Activated T-cell treated with anti-CD3 and anti-CD28 coated beads, Interleukin-2, amount 50 U/mL, for 24 hours (primary cell): Measurements from ENCODE around the gene GALNT9.

Source experiments
- DNase-seq: peaks from one replicate; pipeline ENCODE4 v3.0.0-alpha.2; 2020
- H3K27ac Mint-ChIP-seq: 2 replicates; pipeline ENCODE4 v1.8.0; 2020; ENCODE audit warnings: mild to moderate bottlenecking, mixed read lengths
- H3K27me3 Mint-ChIP-seq: 2 replicates; pipeline ENCODE4 v1.8.0; 2020; ENCODE audit warnings: mixed read lengths
- H3K36me3 Mint-ChIP-seq: 2 replicates; pipeline ENCODE4 v1.8.0; 2020; ENCODE audit warnings: low read depth, mixed read lengths
- H3K4me1 Mint-ChIP-seq: 2 replicates; pipeline ENCODE4 v1.8.0; 2020; ENCODE audit warnings: low read depth, mixed read lengths
- H3K4me3 Mint-ChIP-seq: 2 replicates; pipeline ENCODE4 v1.8.0; 2020; ENCODE audit warnings: mild to moderate bottlenecking, moderate library complexity, mixed read lengths
- H3K9me3 Mint-ChIP-seq: 2 replicates; pipeline ENCODE4 v1.8.0; 2020; ENCODE audit warnings: mixed read lengths

Gene GALNT9

DNA sequence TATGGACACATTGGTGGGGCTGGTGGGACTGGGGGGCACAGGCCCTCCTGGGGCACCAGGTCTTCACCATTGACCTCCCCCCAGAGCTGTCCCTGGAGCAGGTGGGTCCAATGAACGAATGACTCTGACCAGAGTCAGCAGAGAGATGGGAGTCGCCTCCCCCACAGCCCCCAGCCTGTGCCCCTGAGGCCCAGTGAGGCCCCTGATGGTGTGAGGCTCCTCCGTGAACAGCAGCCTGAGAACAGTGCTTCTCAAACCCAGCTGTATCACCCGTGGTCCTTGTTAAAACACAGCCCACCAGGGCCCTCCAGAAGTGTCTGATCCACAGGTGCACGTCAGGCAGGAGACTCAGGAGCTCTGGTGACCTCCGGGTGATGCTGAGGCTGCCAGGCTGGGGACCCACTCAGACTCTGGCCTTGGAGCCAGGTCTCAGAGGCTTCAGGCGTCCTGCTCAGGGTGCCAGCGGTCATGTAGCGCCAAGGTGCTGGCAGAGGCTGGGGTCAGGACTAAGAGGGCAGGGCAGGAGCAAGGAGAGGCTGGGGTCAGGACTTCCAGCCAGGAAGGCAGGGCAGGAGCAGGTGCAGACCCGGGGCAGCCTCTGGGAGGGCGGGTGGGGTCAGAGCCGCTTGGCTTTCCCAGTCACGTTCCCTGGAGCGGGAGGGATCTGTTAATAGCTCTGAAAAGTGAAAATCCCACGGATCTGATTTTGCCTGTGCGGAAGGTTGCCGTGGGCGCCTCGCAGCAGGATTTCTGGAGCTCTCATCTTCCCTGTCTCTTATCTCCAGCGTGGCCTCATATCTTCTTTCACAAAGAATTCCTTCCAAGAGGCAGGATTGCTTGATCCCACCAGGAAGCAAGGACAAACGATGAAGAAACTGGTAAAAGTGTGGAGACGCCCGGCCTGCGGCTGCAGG is 35.0 kb downstream of the GALNT9 start:
- no peak overlapping the region for H3K27ac Mint-ChIP-seq
- no peaks in the 10 kb centered on the region for H3K9me3 Mint-ChIP-seq
- no peaks in the 10 kb centered on the region for H3K36me3 Mint-ChIP-seq
- H3K27me3 Mint-ChIP-seq, result peaks cover 16% of the 10 kb centered on the region
- H3K4me3 Mint-ChIP-seq, result no peak overlapping the region
- no peaks in the 10 kb centered on the region for H3K4me1 Mint-ChIP-seq
- DNase-seq, result no peak

DNA sequence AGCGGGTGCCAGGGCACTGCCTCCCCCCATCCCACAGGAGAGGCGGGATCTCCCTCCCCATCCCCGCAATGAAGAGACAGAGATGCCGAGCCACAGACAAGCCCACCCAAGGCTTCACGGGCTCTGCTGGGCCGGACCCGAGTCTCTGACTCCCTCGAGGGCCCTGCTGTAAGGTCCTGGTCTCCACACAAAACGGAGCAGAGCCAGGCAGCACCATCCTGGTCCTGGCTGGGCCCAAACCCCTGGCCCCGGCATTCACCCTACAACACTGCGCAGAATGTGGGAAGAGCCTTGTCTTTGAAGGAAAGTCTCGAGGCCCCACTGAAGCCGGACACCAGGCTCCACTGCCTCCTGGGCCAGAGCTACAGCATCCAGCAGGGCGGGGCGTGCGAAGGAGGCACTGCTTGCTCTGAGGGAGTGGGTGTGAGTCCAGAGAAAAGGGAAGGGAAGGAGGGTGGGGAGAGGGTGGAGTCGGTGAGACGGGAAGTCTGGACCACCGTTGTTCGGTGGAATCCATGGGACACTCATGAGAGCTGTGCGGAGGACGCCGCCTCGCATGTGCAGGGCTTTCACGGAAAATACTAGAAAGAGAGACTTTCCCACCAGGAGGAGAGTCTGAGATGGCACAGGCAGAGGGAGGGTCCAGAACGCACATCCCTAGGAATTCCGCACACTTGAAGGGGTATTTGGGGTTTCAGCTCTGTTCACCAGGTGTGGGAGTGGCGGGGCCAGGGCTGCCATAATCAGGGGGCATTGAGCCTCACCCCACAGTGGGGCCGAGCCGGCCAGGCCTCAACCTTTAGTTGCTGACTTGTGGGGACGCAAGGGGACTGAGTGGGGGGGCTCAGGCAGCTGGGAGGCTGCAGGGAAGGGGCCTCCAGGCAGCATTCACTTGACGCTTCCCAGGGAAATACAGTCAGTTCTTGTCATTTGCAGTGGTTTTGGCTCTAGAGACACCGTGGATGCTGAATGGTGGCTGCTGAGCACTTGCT is 36.8 kb downstream of the GALNT9 start:
- no peak for DNase-seq
- no peaks in the 10 kb centered on the region for H3K9me3 Mint-ChIP-seq
- no peaks in the 10 kb centered on the region for H3K36me3 Mint-ChIP-seq
- no peaks in the 10 kb centered on the region for H3K4me1 Mint-ChIP-seq
- no peak overlapping the region for H3K4me3 Mint-ChIP-seq
- peaks cover 16% of the 10 kb centered on the region for H3K27me3 Mint-ChIP-seq
- peak overlapping the region; percentile 85 for H3K27ac Mint-ChIP-seq

DNA sequence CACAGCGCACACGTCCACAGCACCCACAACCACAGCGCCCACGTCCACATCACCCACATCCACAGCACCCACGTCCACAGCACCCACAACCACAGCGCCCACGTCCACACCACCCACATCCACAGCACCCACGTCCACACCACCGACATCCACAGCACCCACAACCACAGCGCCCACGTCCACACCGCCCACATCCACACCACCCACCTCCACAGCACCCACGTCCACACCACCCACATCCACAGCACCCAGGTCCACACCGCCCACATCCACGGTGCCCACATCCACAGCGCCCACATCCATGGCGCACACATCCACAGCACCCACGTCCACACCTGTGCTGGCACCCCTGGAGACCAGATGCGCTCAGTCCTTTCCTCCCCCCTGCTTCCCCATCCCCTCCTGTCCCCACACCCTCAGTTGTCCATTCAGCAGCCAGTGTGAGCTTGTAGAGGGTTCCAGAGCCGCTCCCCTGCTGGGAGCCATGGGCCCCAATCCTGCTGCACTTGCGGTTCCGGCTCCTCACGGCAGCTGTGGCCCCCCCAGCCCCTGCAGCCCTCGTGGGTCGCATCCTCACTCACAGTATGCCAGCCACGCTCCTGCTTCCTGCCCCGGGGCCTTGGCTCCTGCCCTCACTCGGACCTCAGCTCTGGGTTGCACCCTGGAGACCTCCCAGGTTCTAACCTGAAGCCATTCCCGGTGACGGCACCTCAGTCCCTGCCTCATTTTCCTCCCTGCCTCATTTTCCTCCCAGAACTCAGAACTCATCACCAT is 37.8 kb downstream of the GALNT9 start:
- Mint-ChIP-seq H3K36me3 (no peaks in the 10 kb centered on the region), H3K27ac (peak overlapping the region; percentile 85), H3K27me3 (peaks cover 26% of the 10 kb centered on the region), H3K4me3 (peak overlapping the region; percentile 25), H3K4me1 (no peaks in the 10 kb centered on the region), H3K9me3 (no peaks in the 10 kb centered on the region)
- DNase-seq, result no peak

DNA sequence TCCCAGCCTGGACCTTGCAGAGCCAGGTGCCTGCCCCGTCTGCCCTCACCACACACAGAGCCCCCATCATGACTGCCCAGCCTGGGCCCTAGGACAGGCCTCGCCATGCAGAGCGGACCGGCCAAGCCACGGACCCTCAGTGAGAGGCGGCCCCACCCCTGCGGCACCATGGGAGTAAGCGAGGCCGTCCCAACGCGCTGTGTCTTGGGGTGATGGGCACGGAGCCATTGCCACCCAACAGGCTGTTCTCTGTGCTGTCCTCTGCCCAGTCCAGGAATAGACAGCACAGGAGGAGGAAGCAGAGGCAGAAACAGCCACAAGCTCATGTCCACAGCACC is 39.2 kb downstream of the GALNT9 start:
- no peak overlapping the region for H3K27ac Mint-ChIP-seq
- H3K9me3 Mint-ChIP-seq, result no peaks in the 10 kb centered on the region
- peaks cover 34% of the 10 kb centered on the region for H3K27me3 Mint-ChIP-seq
- no peak overlapping the region for H3K4me3 Mint-ChIP-seq
- no peaks in the 10 kb centered on the region for H3K36me3 Mint-ChIP-seq
- H3K4me1 Mint-ChIP-seq, result peaks cover 4% of the 10 kb centered on the region
- DNase-seq, result no peak

DNA sequence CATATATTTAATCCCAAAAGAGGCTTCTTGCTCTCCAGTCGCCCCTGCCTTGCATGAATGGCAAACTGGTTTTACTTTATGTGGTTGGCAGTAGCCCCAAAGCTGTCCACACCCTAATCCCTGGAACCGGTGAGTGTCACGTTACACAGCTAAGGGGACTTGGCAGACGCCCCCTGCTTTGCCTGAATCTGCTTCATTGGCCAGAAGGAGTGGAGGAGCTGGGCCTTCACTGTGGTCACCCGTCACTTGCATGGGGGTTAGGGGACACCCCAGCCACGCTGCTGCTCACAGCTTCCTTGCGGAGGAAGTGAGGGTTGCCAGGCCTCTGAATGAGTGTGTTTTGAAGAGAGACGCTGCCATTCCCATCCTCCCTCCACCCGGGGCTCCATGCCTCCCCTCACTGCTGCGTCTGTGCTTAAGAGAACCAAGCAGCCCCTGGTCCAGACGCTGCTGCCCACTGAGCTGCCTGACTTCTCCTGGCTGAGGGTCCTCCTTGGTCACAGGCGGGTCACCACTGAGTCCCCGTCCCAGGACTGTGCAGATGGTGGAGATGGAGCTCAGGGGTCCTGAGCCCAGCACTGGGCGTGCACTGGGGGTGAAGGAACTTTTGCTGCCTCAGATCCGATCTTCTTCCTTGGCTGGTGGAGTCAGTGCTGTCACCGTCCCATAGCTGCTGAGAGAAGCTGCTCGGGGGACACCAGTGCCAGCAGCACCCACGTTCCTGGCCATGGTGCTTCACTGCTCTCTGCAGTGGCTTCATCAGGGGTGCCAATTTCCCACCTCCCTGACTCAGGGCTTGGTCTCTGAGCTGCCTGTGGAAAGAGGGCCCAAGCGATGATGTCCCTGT is 39.8 kb downstream of the GALNT9 start:
- no peak overlapping the region for H3K27ac Mint-ChIP-seq
- no peaks in the 10 kb centered on the region for H3K9me3 Mint-ChIP-seq
- H3K4me1 Mint-ChIP-seq, result peaks cover 4% of the 10 kb centered on the region
- no peak for DNase-seq
- no peaks in the 10 kb centered on the region for H3K36me3 Mint-ChIP-seq
- H3K4me3 Mint-ChIP-seq, result no peak overlapping the region
- H3K27me3 Mint-ChIP-seq, result peaks cover 36% of the 10 kb centered on the region

- no peak overlapping the region for H3K27ac Mint-ChIP-seq
- no peaks in the 10 kb centered on the region for H3K9me3 Mint-ChIP-seq
- no peaks in the 10 kb centered on the region for H3K36me3 Mint-ChIP-seq
- no peak overlapping the region for H3K4me3 Mint-ChIP-seq
- no peak for DNase-seq
- peaks cover 39% of the 10 kb centered on the region for H3K27me3 Mint-ChIP-seq
- peaks cover 11% of the 10 kb centered on the region for H3K4me1 Mint-ChIP-seq
Measured at GRCh38 chr12:132288516-132289215, 40.7 kb downstream of the GALNT9 start.

DNA sequence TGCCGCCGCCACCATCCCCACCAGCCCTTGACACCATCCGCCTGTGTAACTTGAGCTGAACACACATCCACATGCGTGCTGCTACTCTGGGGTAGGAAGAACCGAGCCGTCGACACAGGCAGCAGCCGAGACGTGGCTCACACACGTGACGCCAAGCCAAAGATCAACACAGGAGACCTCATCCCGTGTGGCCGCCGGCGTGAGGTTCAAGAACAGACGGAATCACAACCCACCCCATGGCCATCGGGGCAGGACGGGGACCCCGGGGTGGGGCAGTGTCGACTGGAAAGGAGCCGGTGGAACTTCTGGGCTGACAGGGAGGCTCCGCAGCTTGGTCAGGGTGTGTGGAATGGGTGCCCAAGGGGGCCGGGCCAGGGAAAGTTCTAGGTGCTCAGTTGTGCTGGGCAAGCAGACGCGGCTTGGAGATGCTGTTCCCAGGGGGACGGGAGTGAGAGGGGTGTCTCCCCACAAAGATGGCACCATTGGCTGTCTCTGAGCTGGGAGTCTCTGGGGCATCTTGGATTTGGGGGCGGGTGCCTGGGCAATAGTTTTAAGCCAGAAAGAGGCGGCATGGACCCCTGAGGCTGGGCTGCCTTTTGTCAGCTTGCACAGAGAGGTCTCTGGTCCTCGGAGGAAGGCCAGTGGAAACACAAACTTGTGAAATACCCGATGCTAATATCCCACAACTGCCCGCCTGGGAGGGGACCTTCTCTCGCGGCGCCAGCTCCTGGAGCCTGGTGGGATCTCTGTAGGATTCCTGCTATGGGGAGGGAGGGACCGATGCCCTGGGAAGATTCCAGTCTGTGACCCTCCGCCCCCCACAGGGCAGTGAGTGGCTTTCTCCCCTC is 41.8 kb downstream of the GALNT9 start:
- no peaks in the 10 kb centered on the region for H3K36me3 Mint-ChIP-seq
- H3K9me3 Mint-ChIP-seq, result no peaks in the 10 kb centered on the region
- peaks cover 20% of the 10 kb centered on the region for H3K4me1 Mint-ChIP-seq
- no peak for DNase-seq
- H3K27ac Mint-ChIP-seq, result no peak overlapping the region
- H3K27me3 Mint-ChIP-seq, result peaks cover 36% of the 10 kb centered on the region
- no peak overlapping the region for H3K4me3 Mint-ChIP-seq

GRCh38 chr12:132286912-132287311 is 42.5 kb downstream of the GALNT9 start:
- no peaks in the 10 kb centered on the region for H3K36me3 Mint-ChIP-seq
- no peaks in the 10 kb centered on the region for H3K9me3 Mint-ChIP-seq
- peaks cover 21% of the 10 kb centered on the region for H3K4me1 Mint-ChIP-seq
- no peak for DNase-seq
- H3K4me3 Mint-ChIP-seq, result no peak overlapping the region
- no peak overlapping the region for H3K27ac Mint-ChIP-seq
- H3K27me3 Mint-ChIP-seq, result peaks cover 36% of the 10 kb centered on the region

- H3K4me3 Mint-ChIP-seq, result no peak overlapping the region
- no peak overlapping the region for H3K27ac Mint-ChIP-seq
Measured at GRCh38 chr12:132285991-132286681, 43.3 kb downstream of the GALNT9 start.

DNA sequence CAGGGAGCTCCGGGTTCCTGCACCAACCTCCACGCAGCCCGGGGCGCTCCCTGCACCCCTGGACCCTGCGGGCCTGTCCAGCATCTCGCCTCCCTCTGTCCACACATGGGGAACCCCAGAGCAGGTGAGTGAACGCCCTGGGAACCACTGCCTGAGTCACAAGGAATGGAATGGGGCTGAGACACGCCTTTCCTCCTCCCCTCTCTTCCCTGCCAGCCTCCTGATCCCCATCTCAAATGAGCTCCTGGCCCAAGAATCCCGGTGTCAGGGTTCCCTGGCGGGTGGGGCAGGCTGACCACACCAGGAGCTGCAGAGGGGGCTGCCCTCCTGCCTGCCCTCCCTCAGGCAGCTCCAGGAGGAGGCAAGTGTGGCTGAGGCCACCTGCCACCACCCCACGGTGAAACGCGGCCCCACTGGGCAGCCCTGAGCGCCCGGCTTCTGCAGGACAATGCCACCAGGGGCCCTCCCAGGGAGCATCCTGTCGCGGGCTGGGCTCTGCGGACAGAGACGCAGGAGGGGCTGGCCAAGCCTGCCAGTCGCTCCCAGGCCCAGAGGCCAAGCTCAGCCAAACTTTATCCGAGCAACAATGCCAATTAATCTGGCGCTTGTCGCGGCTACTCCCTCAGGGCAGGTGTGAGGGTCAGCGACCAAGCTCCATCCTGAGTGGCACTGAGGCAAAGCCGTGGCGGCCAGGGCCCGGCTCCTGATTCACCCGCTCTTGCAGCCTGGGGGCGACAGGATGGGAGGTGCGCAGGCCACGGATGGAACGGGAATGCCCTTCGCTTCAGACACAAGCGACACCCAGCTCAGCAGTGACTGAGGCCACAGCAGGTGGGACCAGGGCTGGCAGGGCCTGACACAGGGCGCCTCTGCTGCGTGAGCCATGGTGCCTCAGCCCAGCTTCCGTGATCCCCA is 44.3 kb downstream of the GALNT9 start:
- H3K27me3 Mint-ChIP-seq, result peaks cover 39% of the 10 kb centered on the region
- H3K36me3 Mint-ChIP-seq, result no peaks in the 10 kb centered on the region
- no peak for DNase-seq
- no peak overlapping the region for H3K27ac Mint-ChIP-seq
- peaks cover 21% of the 10 kb centered on the region for H3K4me1 Mint-ChIP-seq
- no peaks in the 10 kb centered on the region for H3K9me3 Mint-ChIP-seq
- no peak overlapping the region for H3K4me3 Mint-ChIP-seq

More at GRCh38 chr12:132285991-132286681, 43.3 kb downstream of the GALNT9 start:
- Mint-ChIP-seq H3K36me3 (no peaks in the 10 kb centered on the region), H3K4me1 (peaks cover 21% of the 10 kb centered on the region), H3K27me3 (peaks cover 36% of the 10 kb centered on the region), H3K9me3 (no peaks in the 10 kb centered on the region)
- DNase-seq, result no peak

- Mint-ChIP-seq H3K4me1 (peaks cover 21% of the 10 kb centered on the region), H3K4me3 (no peak overlapping the region), H3K9me3 (no peaks in the 10 kb centered on the region), H3K27ac (no peak overlapping the region), H3K36me3 (no peaks in the 10 kb centered on the region), H3K27me3 (peaks cover 46% of the 10 kb centered on the region)
- no peak for DNase-seq
Measured at GRCh38 chr12:132284071-132284826, 45.1 kb downstream of the GALNT9 start.
